Stimulated activated CD4-positive, alpha-beta T cell treated with anti-CD3 and anti-CD28 coated beads, Interleukin-1b, Interleukin-23, amount 100 ng/mL, for 4 hours (primary cell): ENCODE results near the gene CUX1.
"Not testable (repeated sequence)": the region's sequence is repeated elsewhere in the genome, so short reads cannot be mapped to it uniquely, and the experiment has no call there.

Source experiments
- DNase-seq, 2 donors: peaks; one replicate each; pipeline ENCODE4 v3.0.0-alpha.2; 2020; ENCODE audit warnings: low read depth in 2 of 2

CUX1 gene

GRCh38 chr7:101823096-101823495, 5.7 kb downstream of the CUX1 start:
- DNase-seq, result no peak

- DNase-seq, result no peak
Observed at GRCh38 chr7:101823596-101823995, 6.2 kb downstream of the CUX1 start.

DNA sequence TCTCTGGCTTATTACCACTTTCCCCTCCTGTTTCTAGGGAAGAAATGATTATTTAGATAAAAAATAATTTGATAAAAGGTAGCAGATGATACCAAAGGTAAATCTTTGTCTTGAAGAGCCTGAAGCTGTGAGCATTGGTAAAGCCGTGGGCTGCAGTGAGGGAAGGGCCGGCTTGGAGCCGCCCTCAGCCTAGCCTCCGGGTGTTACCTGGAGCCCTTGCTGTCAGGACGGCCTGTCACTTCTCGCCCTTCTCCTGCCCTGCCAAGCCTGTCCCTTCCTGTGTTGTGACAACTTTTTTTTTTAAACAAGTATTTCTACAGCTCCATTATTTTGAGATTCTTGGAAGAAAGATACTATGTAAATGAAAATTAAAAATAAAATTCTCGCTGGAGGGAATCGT, 7.0 kb downstream of the CUX1 start:
- DNase-seq, result no peak

GRCh38 chr7:101826081-101826835, 8.8 kb downstream of the CUX1 start:
- DNase-seq, result no peak

GRCh38 chr7:101828301-101829020, 11.0 kb downstream of the CUX1 start:
- DNase-seq, result no peak

GRCh38 chr7:101829374-101829773, 11.9 kb downstream of the CUX1 start:
- no peak for DNase-seq

GRCh38 chr7:101829821-101830220, 12.4 kb downstream of the CUX1 start:
- DNase-seq, result no peak

DNA sequence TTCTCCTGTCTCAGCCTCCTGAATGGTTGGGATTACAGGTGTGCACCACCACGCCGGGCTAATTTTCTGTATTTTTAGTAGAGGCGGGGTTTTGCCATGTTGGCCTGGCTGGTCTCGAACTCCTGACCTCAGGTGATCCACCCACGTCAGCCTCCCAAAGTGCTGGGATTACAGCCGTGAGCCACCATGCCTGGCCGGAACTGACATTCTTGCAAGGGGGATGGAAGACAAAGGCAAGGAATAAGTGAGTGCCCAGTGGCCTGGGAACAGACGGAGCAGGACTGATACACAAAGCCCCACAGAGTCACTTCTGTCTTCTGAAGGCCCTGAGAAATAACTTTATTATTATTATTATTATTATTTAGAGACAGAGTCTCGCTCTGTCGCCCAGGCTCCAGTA, 14.0 kb downstream of the CUX1 start:
- not testable (repeated sequence) for DNase-seq

DNA sequence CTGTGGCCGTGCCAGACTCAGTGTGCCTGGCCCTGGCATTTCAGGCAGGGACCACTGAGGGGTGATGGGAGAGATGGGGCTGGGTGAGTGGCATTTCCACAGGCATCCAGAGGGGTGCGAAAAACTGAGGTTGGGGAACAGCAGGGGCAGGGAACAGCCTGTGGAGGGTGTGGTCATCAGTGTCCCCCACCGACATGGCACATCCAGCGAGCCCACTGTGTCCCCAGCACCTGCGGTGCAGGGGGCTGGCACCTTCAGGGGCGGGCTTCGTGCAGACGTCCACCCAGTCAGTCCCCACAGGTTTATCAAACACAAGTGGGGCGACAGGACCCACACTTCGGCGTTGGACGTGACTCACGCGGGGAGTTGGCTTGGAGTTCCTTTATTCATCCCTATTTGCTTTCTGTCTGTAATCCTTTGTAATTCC, 14.8 kb downstream of the CUX1 start:
- no peak for DNase-seq

- no peak for DNase-seq
Observed at GRCh38 chr7:101832685-101833375, 15.4 kb downstream of the CUX1 start.

DNA sequence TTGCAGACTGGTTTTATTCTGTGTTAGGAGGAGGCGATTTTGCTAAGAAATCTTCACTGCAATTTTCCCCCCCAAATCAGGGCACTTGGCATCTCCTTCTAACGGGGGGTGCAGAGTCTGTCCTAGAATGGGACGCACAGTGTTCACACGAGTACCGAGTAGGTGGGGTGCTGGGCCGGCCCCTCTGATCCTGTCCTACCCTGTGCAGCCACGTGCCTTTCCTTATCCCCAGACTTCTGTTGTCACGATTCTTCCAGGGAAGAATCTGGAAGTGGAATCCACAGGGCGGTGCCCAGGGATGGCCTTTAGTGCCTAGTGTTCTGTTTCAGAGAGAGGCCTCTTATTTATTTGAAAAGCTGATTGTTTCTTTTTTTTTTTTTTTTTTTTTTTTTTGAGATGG, 16.4 kb downstream of the CUX1 start:
- DNase-seq, result no peak

GRCh38 chr7:101835136-101835535, 17.7 kb downstream of the CUX1 start:
- DNase-seq, result no peak

- DNase-seq, result not testable (repeated sequence)
Observed at GRCh38 chr7:101837433-101837832, 20.0 kb downstream of the CUX1 start.

GRCh38 chr7:101838837-101839483, 21.5 kb downstream of the CUX1 start:
- DNase-seq, result no peak

DNA sequence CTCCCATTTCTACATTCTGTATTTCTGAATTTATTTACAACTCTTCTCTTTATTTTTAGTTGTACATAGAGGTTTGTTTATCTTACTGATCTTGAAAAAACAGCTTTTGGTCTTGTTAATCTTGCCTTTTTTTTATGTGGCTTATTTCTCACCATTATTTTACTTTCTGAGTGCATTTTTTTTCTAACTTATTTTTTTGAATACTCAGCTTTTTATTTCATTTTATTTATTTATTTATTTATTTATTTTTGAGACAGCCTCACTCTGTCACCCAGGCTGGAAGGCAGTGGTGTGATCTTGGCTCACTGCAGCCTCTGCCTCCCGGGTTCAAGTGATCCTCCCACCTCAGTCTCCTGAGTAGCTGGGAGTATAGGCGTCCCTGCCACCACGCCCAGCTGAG, 23.9 kb downstream of the CUX1 start:
- DNase-seq, result no peak

DNA sequence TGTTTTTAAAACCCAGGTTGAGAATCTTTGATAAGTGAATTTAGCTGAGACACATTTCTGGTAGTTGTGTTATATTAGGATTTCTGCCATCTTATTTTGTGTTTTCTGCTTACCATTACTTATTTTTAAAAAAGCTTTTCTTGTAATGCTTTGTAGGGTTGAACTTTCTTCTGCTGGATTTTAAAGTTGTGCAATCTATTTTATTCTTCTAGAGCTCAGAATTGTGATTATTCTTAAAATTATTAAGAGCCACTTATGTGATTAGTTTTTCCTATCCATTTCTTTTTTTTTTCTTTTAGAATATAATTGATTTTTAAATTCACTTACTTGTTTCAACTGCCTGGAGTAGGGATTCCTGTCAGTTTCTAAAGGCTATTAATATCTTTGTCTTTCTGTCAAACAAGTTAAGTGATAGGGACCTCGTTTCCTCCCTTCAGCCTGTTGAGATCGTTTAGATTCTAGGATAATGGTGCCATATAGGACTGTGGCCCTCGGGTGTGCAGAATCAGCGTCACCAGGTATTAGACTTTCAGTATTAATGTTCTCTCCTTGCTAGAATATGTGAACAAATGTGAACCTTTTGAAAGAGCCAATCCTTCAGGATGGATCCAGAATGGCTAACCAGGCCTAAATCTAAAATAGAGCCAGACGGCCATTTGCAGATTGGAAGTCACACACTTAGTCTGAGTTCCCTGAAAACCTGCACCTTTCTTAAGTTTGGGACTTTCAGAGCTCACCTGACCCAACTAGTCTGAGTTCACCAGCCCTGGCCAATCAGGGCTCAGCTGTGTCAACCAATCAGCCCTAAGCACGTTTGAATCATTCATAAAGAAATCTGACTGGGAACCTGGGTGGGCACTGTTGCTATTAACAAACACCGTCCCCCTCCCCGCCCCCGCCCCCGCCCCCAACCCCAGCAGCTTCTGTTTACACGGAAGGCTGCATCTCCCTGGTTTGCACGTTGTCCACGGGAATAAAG, 26.2 kb downstream of the CUX1 start:
- no peak for DNase-seq

- no peak for DNase-seq
Observed at GRCh38 chr7:101845974-101846373, 28.5 kb downstream of the CUX1 start.

GRCh38 chr7:101846800-101847538, 29.5 kb downstream of the CUX1 start:
- DNase-seq, result no peak

DNA sequence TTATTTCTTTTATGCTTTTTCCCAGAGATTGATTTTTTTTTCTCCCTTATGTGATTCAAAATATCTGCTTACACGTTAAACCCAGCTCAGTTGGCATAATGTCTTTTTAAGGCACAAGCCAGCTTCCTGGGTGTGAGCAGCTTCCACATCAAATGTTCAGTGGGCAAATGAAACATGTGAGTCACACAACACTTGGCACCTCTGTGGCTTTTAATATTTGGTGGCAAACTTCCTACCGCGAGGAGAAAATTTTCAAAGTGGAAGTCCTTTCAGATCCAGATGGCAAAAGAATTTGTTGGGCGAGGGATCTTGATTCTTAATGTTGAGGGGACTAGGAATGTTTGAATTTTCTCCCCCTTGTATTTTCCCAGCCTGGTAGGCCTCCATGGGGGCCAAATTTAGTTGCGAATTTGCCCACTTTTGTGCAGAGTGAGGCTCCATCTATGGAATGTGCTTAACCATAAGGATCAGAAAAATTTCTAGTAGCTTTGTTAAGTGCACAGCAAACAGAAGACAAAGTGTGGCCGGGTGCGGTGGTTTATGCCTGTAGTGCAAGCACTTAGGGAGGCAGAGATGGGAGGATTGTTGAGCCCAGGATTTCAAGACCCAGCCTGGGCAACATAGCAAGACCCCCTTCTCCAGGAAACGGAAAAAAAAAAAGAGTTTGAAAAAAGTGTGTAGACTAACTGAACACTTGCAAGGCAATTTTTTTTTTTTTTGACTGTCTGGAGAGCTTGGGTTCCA, 31.0 kb downstream of the CUX1 start:
- DNase-seq, result no peak

DNA sequence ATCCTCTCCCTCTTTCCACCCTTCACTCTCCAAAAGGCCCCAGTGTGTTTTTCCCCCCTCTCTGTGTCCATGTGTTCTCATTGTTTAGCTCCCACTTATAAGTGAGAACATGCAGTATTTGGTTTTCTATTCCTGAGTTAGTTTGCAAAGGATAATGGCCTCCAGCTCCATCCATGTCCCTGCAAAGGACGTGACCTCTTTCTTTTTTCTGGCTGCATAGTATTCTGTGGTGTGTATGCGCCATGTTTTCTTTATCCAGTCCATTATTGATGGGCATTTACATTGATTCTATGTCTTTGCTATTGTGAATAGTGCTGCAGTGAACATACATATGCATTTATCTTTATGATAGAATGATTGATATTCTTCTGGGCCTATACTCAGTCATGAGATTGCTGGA, 31.9 kb downstream of the CUX1 start:
- DNase-seq, result not testable (repeated sequence)
